Coronary artery (tissue), 2 donors: ENCODE results near the gene TNNT3.

Experiments used
- DNase-seq: peaks from one replicate; pipeline ENCODE4 v3.0.0-alpha.2; 2017; ENCODE audit warnings: low spot score
- H3K27ac ChIP-seq, 2 donors: fragments of 200-600 bp; sonication (generic); one replicate each; pipeline ENCODE4 v1.5.1; 2016 to 2019
- H3K4me3 ChIP-seq: fragments of 200-600 bp; sonication (generic); 2 replicates; pipeline ENCODE4 v1.5.1; 2016; ENCODE audit warnings: mild to moderate bottlenecking, moderate library complexity
- TF ChIP-seq, protein P1 (sequence below): fragments of 200-600 bp; sonication (generic); IDR thresholded peaks from one replicate; pipeline ENCODE4 v1.5.1; 2019; ENCODE audit warnings: antibody characterized with exemption

Gene TNNT3

DNA sequence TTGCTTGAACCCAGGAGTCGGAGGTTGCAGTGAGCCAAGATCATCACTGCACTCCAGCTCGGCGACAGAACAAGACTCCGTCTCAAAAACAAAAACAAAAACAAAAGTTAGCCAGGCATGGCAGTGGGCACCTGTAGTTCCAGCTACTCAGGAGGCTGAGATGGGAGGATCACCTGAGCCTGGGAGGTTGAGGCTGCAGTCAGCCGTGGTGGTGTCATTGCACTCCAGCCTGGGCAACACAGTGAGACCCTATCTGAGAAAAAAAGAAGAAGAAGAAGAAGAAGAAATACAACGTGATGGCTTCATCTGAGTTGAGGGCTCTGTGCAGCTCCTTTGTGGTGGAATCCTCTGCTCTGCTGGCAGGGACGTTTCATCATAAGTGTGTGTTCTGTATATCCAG lies 10.0 kb upstream of the TNNT3 start:
- Histone ChIP-seq H3K27ac (no peak overlapping the region), H3K4me3 (no peak overlapping the region)
- DNase-seq, result no peak
- TF ChIP-seq, protein P1, sequence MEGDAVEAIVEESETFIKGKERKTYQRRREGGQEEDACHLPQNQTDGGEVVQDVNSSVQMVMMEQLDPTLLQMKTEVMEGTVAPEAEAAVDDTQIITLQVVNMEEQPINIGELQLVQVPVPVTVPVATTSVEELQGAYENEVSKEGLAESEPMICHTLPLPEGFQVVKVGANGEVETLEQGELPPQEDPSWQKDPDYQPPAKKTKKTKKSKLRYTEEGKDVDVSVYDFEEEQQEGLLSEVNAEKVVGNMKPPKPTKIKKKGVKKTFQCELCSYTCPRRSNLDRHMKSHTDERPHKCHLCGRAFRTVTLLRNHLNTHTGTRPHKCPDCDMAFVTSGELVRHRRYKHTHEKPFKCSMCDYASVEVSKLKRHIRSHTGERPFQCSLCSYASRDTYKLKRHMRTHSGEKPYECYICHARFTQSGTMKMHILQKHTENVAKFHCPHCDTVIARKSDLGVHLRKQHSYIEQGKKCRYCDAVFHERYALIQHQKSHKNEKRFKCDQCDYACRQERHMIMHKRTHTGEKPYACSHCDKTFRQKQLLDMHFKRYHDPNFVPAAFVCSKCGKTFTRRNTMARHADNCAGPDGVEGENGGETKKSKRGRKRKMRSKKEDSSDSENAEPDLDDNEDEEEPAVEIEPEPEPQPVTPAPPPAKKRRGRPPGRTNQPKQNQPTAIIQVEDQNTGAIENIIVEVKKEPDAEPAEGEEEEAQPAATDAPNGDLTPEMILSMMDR, result no peak

DNA sequence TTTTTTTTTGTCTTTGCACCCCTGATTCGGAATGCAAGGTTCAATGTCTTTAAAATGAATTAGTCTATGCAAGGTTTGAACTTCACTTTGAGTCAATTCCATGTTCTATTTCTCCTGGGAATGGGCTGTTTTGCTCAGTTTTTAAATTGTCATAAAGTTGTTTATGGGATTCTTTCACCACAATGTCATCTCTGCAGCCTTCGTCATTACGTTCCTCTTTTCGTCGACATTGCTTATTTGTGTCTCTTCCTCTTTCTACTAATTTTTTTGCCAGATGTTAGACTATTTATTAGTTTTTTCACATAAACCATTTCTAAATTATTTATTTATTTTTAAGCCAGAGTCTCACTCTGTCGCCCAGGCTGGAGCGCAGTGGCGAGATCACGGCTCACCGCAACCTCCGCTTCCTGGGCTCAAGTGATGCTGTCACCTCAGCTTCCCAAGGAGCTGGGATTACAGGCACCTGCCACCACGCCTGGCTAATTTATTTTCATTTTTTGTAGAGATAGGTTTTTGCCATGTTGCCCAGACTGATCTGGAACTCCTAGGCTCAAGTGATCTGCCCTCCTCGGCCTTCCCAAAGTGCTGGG lies 7.1 kb upstream of the TNNT3 start:
- TF ChIP-seq, protein P1, result no peak
- DNase-seq, result no peak
- Histone ChIP-seq H3K27ac (no peak overlapping the region), H3K4me3 (no peak overlapping the region)

DNA sequence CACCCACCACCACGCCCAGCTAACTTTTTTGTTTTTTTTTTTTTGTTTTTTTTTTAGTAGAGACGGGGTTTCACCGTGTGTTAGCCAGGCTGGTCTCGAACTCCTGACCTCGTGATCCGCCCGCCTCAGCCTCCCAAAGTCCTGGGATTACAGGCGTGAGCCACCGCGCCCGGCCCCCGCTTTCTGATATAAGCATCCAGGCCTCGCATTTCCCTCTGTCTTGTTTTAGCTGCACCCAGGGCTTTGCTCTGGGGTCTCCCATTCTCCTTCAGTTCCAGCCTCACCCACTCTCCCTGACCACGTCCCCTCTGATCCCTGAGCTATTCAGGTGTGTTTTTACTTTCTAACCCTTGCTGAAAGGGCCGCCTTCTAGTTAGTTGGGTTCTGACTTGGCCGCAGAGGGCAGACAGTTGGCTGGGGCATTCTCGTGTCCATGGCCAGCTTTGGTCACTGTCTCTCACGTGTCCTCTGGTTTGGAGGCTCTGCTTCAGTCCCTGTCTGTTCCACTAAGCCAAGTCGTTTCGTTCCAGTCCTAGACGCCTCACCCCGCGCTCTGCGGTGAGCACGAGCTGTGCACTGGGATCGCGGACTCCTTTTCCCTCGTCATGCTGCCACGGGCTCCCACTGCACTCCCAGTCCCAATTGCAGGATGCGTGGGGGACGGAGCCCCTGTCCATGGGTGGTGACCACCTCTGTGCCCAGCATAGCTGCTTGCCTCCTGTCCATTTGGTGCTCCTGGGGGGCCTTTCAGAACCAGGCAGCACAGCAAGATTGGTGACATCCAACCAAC lies 6.0 kb upstream of the TNNT3 start:
- TF ChIP-seq, protein P1, result no peak
- DNase-seq, result no peak
- Histone ChIP-seq H3K27ac (no peak overlapping the region), H3K4me3 (no peak overlapping the region)

DNA sequence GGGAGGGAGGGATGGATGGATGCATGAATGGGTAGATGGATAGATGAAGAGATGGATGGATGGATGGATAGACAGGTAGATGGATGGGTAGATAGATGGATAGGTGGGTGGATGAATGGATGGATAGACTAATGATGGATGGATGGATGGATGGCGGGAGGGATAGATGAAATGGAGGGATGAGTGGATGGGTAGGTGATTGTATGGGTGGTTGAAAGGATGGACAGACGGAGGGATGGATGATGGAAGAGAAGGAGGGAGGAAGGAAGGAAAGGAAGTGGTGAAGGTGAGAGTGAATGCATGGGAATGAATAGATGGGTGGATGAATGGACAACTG lies 3.7 kb upstream of the TNNT3 start:
- no peak overlapping the region for H3K4me3 ChIP-seq
- no peak for DNase-seq
- TF ChIP-seq, protein P1, result no peak
- H3K27ac ChIP-seq, result no peak overlapping the region

DNA sequence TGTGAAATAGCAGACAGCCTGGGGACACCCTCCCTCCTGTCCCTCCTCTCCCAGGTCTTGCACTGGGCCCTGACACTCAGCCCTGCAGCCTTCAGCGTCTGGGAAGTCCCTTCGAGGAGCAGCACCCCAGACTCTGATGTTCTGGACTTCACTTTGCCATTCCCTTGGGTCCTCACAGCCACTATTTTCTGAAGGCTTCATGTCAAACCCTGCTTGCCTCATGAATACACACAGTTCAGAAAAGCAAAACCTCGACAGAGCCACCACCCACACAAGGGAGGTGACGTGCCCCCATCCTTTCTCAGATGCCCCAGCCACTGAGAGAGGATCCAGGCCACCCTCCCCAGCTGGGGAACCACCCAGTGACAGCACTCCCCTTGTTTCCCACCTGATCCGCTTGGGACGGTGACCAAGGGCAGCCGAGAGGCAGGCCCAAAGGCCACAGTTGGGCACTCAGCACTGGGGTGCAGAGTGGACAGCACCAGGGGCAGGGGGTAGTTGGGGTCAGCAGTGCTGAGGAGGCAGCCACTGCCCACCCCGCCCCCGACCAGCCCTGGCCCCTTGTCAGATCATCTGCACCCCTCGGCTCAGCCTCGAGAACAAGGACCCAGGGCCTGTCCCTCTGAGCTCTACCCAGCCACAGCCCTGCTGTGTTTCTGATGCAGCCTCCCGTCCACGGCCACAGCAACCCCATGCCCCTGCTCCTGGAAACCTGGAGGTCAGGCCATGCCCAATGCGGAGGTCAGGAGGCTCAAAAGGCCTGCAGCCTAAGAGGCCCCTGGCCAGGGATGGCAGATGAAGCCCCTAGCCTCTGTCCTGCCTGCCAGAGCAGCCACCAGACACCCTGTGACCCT lies 3.1 kb upstream of the TNNT3 start:
- Histone ChIP-seq H3K4me3 (no peak overlapping the region), H3K27ac (peak overlapping the region in 1 of 2 donors; percentile 53)
- TF ChIP-seq, protein P1, result no peak
- DNase-seq, result no peak

DNA sequence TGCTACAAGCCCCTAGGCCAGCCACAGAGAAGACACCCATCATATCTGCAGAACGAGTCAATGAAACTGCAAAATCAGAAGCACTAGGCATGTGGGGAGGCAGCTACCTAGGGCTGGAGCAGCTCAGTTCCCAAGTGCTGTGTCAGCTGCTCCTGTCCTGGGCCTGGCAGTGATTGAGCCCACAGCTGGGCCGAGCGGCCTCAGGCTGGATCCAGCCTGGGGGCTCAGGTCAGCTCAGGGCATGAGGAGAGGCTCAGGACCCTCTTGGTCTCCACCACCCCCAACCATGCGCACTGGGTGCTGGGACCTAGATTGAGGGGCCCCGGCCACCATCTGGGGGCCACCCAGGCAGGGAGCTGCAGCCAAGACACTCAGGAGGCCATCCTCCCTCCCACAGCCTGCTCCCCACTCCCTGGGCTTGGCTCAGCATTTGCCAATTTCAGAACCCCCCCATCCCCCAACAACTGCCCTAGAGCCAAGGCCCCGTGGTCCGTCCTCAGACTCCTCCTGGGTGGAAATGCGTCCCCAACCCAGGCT lies 2.4 kb upstream of the TNNT3 start:
- Histone ChIP-seq H3K4me3 (no peak overlapping the region), H3K27ac (peak overlapping the region in 1 of 2 donors; percentile 53)
- TF ChIP-seq, protein P1, result no peak
- no peak for DNase-seq
